Activated T-cell treated with anti-CD3 and anti-CD28 coated beads, Interleukin-2, amount 50 U/mL, for 48 hours (primary cell): Measurements from ENCODE around the gene AKAP12.

Source experiments
- DNase-seq, 2 experiments: peaks; one replicate each; pipeline ENCODE4 v3.0.0-alpha.2; 2020

The AKAP12 gene

GRCh38 chr6:151239603-151240035 lies at the start of gene AKAP12:
AKAP12 (plus strand) TSS chr6:151239967; CDS start chr6:151240563, 596 bp downstream.
- no peak for DNase-seq

GRCh38 chr6:151191527-151191926 lies 48.2 kb upstream of the AKAP12 start:
- DNase-seq, result no peak

GRCh38 chr6:151196555-151196954 lies 43.2 kb upstream of the AKAP12 start:
- DNase-seq, result no peak

GRCh38 chr6:151197556-151197955 lies 42.2 kb upstream of the AKAP12 start:
- DNase-seq, result no peak

- no peak for DNase-seq
Measured at GRCh38 chr6:151199991-151200390, 39.8 kb upstream of the AKAP12 start.

- DNase-seq, result no peak
Measured at GRCh38 chr6:151205721-151206600, 33.8 kb upstream of the AKAP12 start.

- no peak for DNase-seq
Measured at GRCh38 chr6:151207674-151208073, 32.1 kb upstream of the AKAP12 start.

- no peak for DNase-seq
Measured at GRCh38 chr6:151209071-151209831, 30.5 kb upstream of the AKAP12 start.

- no peak for DNase-seq
Measured at GRCh38 chr6:151211075-151211474, 28.7 kb upstream of the AKAP12 start.

- no peak for DNase-seq
Measured at GRCh38 chr6:151213352-151213751, 26.4 kb upstream of the AKAP12 start.

GRCh38 chr6:151215999-151216398 lies 23.8 kb upstream of the AKAP12 start:
- DNase-seq, result no peak

GRCh38 chr6:151216804-151217203 lies 23.0 kb upstream of the AKAP12 start:
- DNase-seq, result no peak

- DNase-seq, result no peak
Measured at GRCh38 chr6:151219192-151219591, 20.6 kb upstream of the AKAP12 start.

GRCh38 chr6:151224076-151224475 lies 15.7 kb upstream of the AKAP12 start:
- DNase-seq, result no peak

- no peak for DNase-seq
Measured at GRCh38 chr6:151225919-151226318, 13.8 kb upstream of the AKAP12 start.

- DNase-seq, result no peak
Measured at GRCh38 chr6:151228788-151229400, 10.9 kb upstream of the AKAP12 start.

- DNase-seq, result peak; percentile 76 to 78
Measured at GRCh38 chr6:151229401-151230276, 10.1 kb upstream of the AKAP12 start.

GRCh38 chr6:151230277-151230577 lies 9.5 kb upstream of the AKAP12 start:
- DNase-seq, result no peak

GRCh38 chr6:151232899-151233298 lies 6.9 kb upstream of the AKAP12 start:
- no peak for DNase-seq

- DNase-seq, result no peak
Measured at GRCh38 chr6:151233731-151234130, 6.0 kb upstream of the AKAP12 start.

- no peak for DNase-seq
Measured at GRCh38 chr6:151236668-151237401, 2.9 kb upstream of the AKAP12 start.
